Measurements from ENCODE around the gene SELENOT. TPM values are rescaled to one million over a fixed set of nuclear protein-coding genes. Genes with fewer than 3 reads are reported as not detected.

SELENOT gene
- total RNA-seq, 1 donor from 2014 or later, result 120 TPM

DNA sequence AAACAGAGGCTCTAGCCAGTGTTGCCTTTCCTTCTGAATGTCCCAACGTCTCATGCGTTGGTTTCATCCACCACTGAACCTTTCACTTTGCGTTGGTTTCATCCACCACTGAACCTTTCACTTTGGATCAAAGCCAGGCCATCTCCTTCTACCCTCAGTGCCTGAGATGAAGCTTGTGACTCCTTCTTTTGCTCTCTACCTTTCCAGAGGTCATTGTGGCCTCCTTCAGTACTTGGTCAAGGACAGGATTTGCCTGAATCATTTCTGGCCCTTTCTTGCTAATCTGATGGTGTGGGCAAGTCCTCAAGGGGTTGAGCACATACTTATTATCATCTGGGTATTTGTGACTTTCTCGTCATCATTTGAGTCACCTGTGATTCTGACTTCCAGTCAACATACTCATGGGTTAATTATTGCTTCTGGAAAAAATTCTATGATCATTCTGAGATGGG lies 50.0 kb downstream of the SELENOT start:
- intact Hi-C loops (cut with micrococcal nuclease), result no loop called here

DNA sequence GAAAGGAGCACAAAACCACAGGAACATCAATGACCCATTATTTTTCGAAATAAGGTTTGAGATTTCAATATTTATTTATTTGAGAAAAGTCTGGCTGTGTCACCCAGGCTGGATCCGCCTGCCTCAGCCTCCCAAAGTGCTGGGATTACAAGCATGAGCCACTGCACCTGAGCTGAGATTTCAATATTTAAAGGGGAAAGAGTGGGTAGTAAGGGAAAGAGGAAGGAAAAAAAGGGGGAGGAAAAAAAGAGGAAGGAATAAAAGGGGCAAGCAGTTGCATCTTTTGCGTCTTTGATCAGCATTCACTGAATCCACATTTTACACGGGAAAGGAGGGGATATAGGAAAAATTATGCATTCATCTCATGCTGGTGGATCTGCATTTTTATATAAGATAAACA lies 53.2 kb downstream of the SELENOT start:
- intact Hi-C loops (cut with micrococcal nuclease), result no loop called here

DNA sequence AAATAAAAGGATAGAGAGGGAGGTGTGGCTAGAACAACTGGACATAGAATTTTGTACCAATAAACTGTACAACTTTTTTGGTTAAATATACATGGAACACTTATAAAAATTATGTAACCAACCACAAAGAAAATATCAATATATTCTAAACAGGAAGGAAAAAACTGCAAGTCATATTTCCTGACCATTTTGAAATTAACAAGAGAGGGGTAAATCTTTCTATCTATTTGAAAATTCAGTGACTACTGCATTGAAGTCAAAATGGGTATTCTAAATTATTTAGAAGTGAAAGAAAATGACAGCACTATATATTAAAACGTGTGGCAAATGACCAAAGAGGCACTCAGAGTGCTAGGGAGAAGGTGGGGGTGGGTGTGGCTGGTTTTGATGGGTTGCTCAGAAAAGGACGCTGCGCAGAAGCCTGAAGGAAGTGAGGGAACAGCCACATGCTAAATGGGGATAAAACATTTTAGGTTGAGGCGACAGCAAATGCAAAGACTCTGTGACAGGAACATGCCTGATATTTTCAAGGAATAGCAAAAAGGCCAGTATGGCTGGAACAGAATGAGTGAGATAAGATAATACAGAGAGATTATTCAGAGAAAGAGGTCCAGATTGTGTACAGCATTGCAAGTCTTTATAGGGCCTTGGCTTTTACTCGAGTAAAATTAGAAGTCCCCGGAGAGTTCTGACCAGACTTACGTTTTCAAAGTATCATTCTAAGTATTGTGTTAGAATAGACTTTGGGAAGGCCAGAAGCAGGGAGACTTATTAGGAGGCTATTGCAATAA lies 59.5 kb downstream of the SELENOT start:
- intact Hi-C loops (cut with micrococcal nuclease), result no loop called here

DNA sequence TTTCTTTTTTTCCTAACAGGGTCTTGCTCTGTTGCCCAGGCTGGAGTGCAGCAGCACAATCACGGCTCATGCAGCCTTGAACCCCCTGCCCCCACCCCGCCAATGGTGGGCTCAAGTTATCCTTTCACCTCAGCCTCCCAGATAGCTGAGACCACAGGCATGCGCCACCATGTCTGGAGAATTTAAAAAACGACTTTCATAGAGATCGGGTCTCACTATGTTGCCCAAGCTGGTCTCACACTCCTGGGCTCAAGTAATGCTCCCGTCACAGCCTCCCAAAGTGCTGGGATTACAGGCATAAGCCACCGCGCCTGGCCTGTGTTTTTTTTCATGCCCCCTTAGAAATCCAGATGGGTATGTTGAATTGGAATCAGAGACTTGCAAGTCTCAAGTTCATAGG lies 60.3 kb downstream of the SELENOT start:
- intact Hi-C loops (cut with micrococcal nuclease), result no loop called here

DNA sequence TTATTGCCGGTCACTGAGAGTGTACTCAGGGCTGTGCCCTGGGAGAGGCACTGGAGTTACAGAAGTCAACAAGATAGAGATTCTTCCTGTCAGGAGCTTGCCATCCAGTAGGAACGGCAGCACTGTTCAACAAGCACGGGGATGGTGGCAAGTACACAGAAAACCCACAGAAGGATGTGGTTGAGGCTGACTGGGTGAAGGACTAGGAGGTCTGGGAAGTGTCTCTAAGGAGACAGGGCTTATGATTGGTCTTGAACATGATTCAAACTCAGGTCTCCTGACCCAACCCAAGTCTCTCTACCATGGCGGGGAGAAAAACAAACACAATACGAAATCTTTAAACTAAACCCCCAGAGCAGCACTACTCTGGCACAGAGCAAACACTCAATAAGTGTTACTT lies 63.0 kb downstream of the SELENOT start:
- intact Hi-C loops (cut with micrococcal nuclease), result no loop called here

DNA sequence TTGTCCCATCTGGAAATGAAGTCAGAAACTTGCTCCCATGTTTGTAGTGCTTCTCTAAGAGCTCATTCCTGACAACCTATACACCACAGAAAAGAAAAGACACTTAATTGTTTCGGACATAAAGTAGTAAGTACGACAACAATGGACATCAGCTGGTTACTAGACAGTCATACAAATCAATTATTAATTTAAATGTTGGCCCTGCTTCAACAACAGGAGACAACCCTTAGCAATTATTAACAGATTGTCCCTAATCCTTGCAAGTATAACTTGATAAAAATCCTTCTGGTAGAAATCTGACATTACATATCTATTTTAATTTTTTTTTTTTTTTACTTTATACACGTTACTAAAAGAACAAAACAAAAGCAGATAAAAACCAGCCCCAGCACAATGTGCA lies 70.8 kb downstream of the SELENOT start:
- intact Hi-C loops (cut with micrococcal nuclease), result no loop called here

DNA sequence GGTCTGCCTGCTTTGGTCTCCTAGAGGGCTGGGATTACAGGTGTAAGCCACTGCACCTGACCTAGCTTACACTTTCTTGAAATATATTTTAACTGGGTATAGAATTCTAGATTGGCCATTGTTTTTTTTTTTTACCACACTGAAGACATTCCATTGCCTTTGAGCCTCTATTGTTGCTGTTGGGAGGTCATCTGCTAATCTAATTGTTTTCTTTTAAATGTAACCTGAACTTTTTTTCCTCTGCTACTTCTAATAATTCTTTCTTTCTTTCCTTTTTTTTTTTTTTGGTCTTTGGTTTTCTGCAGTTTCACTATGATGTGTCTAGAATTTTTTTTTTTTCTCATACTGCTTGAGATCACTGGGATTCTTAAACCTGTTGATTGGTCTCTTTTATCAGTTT lies 72.5 kb downstream of the SELENOT start:
- intact Hi-C loops (cut with micrococcal nuclease), result no loop called here

Other genes with a start within 250 kb of the SELENOT start
- 17.1 and 18.4 TPM in 2 replicates for gene TSC22D2, start 195.0 kb upstream of the SELENOT start, total RNA-seq
- gene SERP1, start 56.8 kb upstream of the SELENOT start, total RNA-seq, result 88.3 and 90.3 TPM in 2 replicates
- gene EIF2A, start 56.5 kb upstream of the SELENOT start, total RNA-seq, result 95.3 and 102 TPM in 2 replicates
- gene ERICH6, start 100.6 kb downstream of the SELENOT start, total RNA-seq, result not detected in 2 replicates
- gene SIAH2, start 159.8 kb downstream of the SELENOT start, total RNA-seq, result 31.5 and 33.4 TPM in 2 replicates

All from T-helper 2 cell treated with Interferon-gamma antibody and Interleukin-4, amounts not matched to agents 100 ng/mL and 5 ng/mL, for 36 hours (primary cell).